Activated CD4-positive, alpha-beta memory T cell treated with anti-CD3 and anti-CD28 coated beads for 36 hours (primary cell): ENCODE results near the gene TADA2B. TPM values are rescaled to one million over a fixed set of nuclear protein-coding genes. Genes with fewer than 3 reads are reported as not detected.

Experiments used
- CTCF ChIA-PET: fragments of 350-600 bp; sonication (Branson Sonifier 250); formaldehyde crosslinking; loops from one replicate; lab custom pipeline; 2021; ENCODE audit warnings: antibody characterized with exemption, inconsistent platforms; lab: Charles Lee
- POLR2A ChIA-PET: fragments of 350-600 bp; sonication (Branson Sonifier 250); formaldehyde crosslinking; loops from one replicate; lab custom pipeline; 2021; ENCODE audit warnings: antibody characterized with exemption; lab: Charles Lee
- DNase-seq: peaks from one replicate; pipeline ENCODE4 v3.0.0-alpha.2; 2020
- H3K27ac Mint-ChIP-seq: one replicate; pipeline ENCODE4 v1.8.0; 2021; ENCODE audit warnings: mixed read lengths
- H3K27me3 Mint-ChIP-seq: one replicate; pipeline ENCODE4 v1.8.0; 2021; ENCODE audit warnings: mixed read lengths
- H3K36me3 Mint-ChIP-seq: one replicate; pipeline ENCODE4 v1.8.0; 2021; ENCODE audit warnings: mixed read lengths
- H3K4me1 Mint-ChIP-seq: one replicate; pipeline ENCODE4 v1.8.0; 2021; ENCODE audit warnings: low read depth, mixed read lengths
- H3K4me3 Mint-ChIP-seq: one replicate; pipeline ENCODE4 v1.8.0; 2021; ENCODE audit warnings: mild to moderate bottlenecking, mixed read lengths
- H3K9me3 Mint-ChIP-seq: one replicate; pipeline ENCODE4 v1.8.0; 2021; ENCODE audit warnings: mixed read lengths
- intact Hi-C: fragments of 100-400 bp; cut with micrococcal nuclease; formaldehyde crosslinking; loops from one replicate; pipeline ENCODE4 v1.15.1; 2023
- total RNA-seq, 2 experiments: library from RNA; stranded (reverse); gene quantifications; one replicate each; pipeline ENCODE4 v1.2.3, GENCODE V29; 2021

TADA2B gene
- total RNA-seq, 2 experiments from 2014 or later = 10.8 to 11.5 TPM

DNA sequence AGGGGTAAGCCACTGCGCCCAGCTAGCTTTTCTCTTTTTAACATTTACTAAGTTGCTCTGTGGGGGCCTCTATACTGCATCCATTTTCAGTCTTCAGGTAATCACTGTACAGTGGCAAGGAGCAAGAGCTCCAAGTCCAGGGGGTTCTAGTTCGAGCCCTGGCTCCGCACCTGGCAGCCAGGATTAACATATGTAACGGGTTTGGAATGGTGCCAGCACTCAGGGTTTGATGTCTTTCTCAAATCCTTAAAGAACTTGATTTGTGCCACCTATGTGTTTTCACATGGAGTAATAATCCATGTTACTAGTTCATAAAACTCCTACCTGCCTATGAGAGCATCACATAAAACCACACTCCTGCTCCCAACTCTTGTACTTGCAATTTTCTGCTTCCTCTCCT lies 20.2 kb downstream of the TADA2B start:
- intact Hi-C loops = loop anchor here (10.0 kb wide), 1 partner anchor 911 kb away; no protein-coding TSS in a partner anchor
- Mint-ChIP-seq H3K9me3 (no peaks in the 10 kb centered on the region), H3K36me3 (peaks cover 52% of the 10 kb centered on the region), H3K27ac (no peak overlapping the region), H3K27me3 (no peaks in the 10 kb centered on the region), H3K4me1 (peaks cover 36% of the 10 kb centered on the region), H3K4me3 (no peak overlapping the region)
- POLR2A ChIA-PET = interaction anchor here (1.4 to 1.7 kb wide), 2 partner anchors 18 to 21 kb away, joined by 3 to 7 read pairs; a partner anchor contains a TSS
- CTCF ChIA-PET = interaction anchor here (1.1 to 2.7 kb wide), 3 partner anchors 8 to 39 kb away, joined by 3 to 13 read pairs (median 12); partner anchors contain the start of gene TADA2B
- no peak for DNase-seq

DNA sequence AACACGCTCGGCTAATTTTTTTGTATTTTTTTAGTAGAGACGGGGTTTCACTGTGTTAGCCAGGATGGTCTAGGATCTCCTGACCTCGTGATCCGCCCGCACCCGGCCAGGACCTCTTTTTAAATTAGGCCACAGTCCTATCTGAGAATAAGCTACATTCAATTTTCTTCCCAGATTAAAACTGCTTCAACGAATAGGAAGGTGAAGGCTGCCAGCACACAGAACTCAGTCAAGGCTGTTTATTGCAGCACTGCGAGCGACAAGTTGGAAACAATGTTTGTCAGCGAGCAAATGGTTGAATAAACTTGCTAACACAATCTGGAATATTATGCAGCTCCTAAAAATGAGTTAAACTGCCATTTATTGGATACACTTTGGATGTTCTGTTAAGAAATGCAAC lies 22.8 kb downstream of the TADA2B start:
- no peak for DNase-seq
- Mint-ChIP-seq H3K4me3 (peak overlapping the region; percentile 95), H3K27me3 (peaks cover 2% of the 10 kb centered on the region), H3K9me3 (no peaks in the 10 kb centered on the region), H3K36me3 (peaks cover 44% of the 10 kb centered on the region), H3K27ac (peak overlapping the region; percentile 72), H3K4me1 (peaks cover 47% of the 10 kb centered on the region)
- POLR2A ChIA-PET = interaction anchor here (0.6 to 7.5 kb wide), 5 partner anchors 10 to 157 kb away, joined by 3 to 106 read pairs (median 11); partner anchors contain the start of gene TADA2B
- CTCF ChIA-PET = interaction anchor here (1.3 to 7.4 kb wide), 2 partner anchors 22 to 347 kb away, joined by 3 to 176 read pairs; partner anchors contain the start of gene TADA2B
- intact Hi-C loops = loop anchor here (10.0 kb wide), 1 partner anchor 909 kb away; no protein-coding TSS in a partner anchor

DNA sequence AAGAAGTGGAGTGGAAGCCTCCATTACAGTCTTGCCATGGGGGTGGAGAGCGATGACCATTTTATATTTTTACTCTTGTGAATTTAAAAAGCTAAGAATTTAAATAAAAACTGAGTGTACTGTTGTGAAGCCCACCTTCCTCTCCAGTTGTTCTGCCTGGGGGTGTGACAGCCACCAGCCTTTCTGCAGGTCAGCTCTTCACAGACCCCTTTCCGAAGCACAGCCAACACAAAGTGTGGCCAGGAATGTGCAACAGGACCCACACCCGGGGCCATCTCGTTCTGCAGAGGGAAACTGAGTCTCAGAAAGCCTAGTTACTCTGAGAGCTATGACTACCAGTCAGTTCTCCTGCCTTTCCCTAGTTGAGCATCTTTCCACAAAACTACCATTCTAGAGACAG lies 23.3 kb downstream of the TADA2B start:
- POLR2A ChIA-PET = interaction anchor here (1.2 to 7.5 kb wide), 7 partner anchors 11 to 426 kb away, joined by 3 to 106 read pairs (median 11); partner anchors contain the start of genes MRFAP1 and TADA2B
- Mint-ChIP-seq H3K4me1 (peaks cover 47% of the 10 kb centered on the region), H3K4me3 (peak overlapping the region; percentile 95), H3K36me3 (peaks cover 39% of the 10 kb centered on the region), H3K27me3 (peaks cover 2% of the 10 kb centered on the region), H3K9me3 (no peaks in the 10 kb centered on the region), H3K27ac (peak overlapping the region; percentile 72)
- DNase-seq = no peak
- CTCF ChIA-PET = interaction anchor here (1.3 to 7.4 kb wide), 3 partner anchors 12 to 348 kb away, joined by 3 to 176 read pairs (median 11); partner anchors contain the start of gene TADA2B
- intact Hi-C loops = loop anchor here (10.0 kb wide), 1 partner anchor 908 kb away; no protein-coding TSS in a partner anchor

DNA sequence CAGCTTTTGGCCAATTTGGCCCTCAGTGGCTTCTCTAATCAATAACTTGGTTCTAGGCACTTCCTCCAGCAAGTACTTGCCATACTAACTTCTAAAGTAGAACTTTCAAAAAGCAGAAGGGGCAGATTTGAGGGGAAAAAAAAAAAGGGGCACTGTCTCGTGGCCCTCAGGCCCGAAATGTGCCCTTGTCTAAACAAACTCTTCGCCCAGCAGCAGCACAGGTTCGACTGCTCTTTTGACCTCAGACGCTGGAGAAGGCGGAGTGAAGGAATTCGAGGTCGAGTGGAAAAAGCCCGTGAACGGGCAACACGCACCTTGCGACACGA lies 23.9 kb downstream of the TADA2B start:
- Mint-ChIP-seq H3K27ac (peak overlapping the region; percentile 72), H3K4me1 (peaks cover 47% of the 10 kb centered on the region), H3K9me3 (no peaks in the 10 kb centered on the region), H3K27me3 (peaks cover 2% of the 10 kb centered on the region), H3K36me3 (peaks cover 33% of the 10 kb centered on the region), H3K4me3 (peak overlapping the region; percentile 95)
- CTCF ChIA-PET = interaction anchor here (0.7 to 7.4 kb wide), 8 partner anchors 12 to 348 kb away, joined by 3 to 176 read pairs (median 16); partner anchors contain the start of genes BLOC1S4 and TADA2B
- intact Hi-C loops = loop anchor here (10.0 kb wide), 1 partner anchor 908 kb away; no protein-coding TSS in a partner anchor
- POLR2A ChIA-PET = interaction anchor here (0.7 to 7.5 kb wide), 16 partner anchors 8 to 427 kb away, joined by 3 to 106 read pairs (median 7); partner anchors contain the start of genes MRFAP1 and TADA2B
- no peak for DNase-seq

DNA sequence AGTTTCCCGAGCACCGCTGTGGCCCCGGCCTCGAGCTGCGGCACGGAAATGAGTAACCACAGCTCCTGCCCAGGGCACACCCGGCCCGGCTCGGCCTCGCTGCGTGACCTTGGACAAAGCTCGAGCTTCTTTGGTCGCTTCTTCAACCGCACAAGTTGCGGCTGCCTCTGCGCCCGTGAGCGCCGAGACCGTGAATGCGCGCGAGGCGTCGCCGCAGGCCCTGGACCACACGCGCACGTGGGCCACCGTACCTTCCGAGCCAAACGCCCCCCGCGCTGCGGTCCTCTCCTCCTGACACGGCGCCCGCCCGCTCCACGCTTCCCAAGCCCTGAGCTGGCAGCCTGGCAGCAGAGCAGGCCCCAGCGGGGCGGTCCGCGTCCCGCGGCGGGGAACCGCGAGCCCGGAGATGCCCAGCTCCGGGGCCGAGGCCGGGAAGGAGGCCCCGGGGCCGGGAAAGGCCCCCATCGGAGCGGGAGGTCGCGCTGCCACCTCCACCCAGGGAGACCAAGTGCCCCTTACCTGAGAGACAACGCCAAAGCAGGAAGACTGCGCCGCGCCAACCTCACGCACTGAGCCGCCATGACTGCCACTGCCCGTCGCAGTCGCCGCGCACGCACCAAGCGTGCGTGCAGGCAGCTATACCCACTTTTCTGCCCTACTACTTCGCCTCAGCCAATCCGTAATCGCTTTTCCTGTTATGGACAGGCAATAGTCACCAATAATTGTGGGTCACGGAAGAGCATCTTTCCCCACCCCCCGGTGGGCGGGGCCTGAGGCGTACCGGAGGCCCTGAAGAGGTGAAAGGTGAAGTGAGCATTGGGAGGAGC lies 24.5 kb downstream of the TADA2B start, which contains the start of gene GRPEL1:
TSS of gene GRPEL1 (minus strand) at position 613 of the 827 bp plus-strand sequence. CDS start at position 581, 32 bp downstream.
- H3K27me3 Mint-ChIP-seq = peaks cover 2% of the 10 kb centered on the region
- ChIA-PET POLR2A (interaction anchor here (0.6 to 7.5 kb wide), 21 partner anchors 8 to 427 kb away, joined by 3 to 106 read pairs (median 7); partner anchors contain the start of genes BLOC1S4, MRFAP1, TADA2B and TBC1D14), CTCF (interaction anchor here (0.6 to 7.4 kb wide), 11 partner anchors 13 to 358 kb away, joined by 3 to 176 read pairs (median 11); partner anchors contain the start of genes BLOC1S4, MRFAP1L1 and TADA2B)
- no peaks in the 10 kb centered on the region for H3K9me3 Mint-ChIP-seq
- peak; percentile 100 for DNase-seq
- H3K27ac Mint-ChIP-seq = peak within 1 kb of the TSS; percentile 87
- peaks cover 47% of the 10 kb centered on the region for H3K4me1 Mint-ChIP-seq
- intact Hi-C loops = loop anchor here (1.0 to 10.0 kb wide), 9 partner anchors 24 to 907 kb away; partner anchors contain the start of genes BLOC1S4, MRFAP1, TADA2B and TBC1D14
- H3K4me3 Mint-ChIP-seq = peak within 1 kb of the TSS; percentile 95
- peaks cover 30% of the 10 kb centered on the region for H3K36me3 Mint-ChIP-seq

DNA sequence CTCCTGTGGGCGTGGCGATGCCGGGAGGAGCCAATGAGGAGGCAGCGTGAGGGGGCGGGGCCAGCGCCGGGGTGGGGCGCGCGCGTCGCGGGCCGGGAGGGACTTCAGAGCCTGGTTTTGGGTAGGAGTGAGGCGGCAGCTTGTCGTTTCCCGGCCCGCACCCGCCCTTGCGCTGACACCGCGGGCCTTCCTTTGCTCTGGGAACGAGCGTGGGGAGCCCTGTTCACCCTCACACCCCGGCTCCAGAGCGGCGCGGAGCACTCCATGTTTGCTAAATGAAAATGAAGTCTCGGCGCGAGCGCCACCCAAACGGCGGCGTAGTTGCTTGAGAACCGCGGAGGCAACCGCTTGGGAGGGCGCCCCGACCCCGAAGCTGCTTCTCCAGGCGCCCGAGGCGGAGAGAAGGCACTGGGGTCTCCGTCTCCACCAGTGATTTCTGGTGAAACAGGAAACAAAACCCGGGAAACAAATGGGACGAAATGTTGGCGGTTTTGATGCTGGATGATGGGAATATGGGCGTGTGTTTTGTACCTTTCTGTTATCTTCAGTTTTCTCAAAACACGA lies 25.2 kb downstream of the TADA2B start:
- DNase-seq = no peak
- peaks cover 2% of the 10 kb centered on the region for H3K27me3 Mint-ChIP-seq
- ChIA-PET POLR2A (interaction anchor here (0.6 to 7.5 kb wide), 16 partner anchors 9 to 428 kb away, joined by 3 to 106 read pairs (median 8); partner anchors contain the start of genes BLOC1S4, MRFAP1, TADA2B and TBC1D14), CTCF (interaction anchor here (0.6 to 7.4 kb wide), 12 partner anchors 13 to 359 kb away, joined by 3 to 176 read pairs (median 9); partner anchors contain the start of genes BLOC1S4, MRFAP1L1 and TADA2B)
- H3K4me1 Mint-ChIP-seq = peaks cover 47% of the 10 kb centered on the region
- H3K27ac Mint-ChIP-seq = peak overlapping the region; percentile 87
- peaks cover 23% of the 10 kb centered on the region for H3K36me3 Mint-ChIP-seq
- no peaks in the 10 kb centered on the region for H3K9me3 Mint-ChIP-seq
- intact Hi-C loops = loop anchor here (1.0 to 10.0 kb wide), 9 partner anchors 25 to 906 kb away; partner anchors contain the start of genes BLOC1S4, MRFAP1, TADA2B and TBC1D14
- H3K4me3 Mint-ChIP-seq = peak overlapping the region; percentile 95

DNA sequence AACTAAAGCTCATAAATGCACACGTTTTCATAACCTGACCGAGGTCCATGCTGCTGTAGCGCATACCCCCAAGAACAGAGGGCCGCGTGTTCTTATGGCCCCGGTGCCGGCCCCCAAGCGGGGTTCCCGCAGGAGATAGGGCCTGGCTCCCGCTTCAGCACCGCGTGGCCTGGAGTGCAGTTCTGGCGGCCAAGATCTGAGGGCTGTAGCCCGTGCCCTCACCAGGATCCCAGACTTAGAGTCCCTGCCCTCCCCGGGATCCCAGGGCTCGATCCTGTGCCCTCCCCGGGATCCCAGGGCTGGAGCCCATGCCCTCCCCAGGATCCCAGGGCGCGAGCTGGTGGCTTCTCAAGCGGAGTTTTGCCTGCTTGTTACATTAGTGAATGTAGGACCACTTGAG lies 25.7 kb downstream of the TADA2B start:
- ChIA-PET POLR2A (interaction anchor here (1.6 to 7.5 kb wide), 7 partner anchors 13 to 395 kb away, joined by 7 to 106 read pairs (median 10); partner anchors contain the start of genes BLOC1S4, TADA2B and TBC1D14), CTCF (interaction anchor here (0.7 to 7.4 kb wide), 15 partner anchors 13 to 394 kb away, joined by 3 to 176 read pairs (median 7); partner anchors contain the start of genes BLOC1S4 and TADA2B)
- peaks cover 2% of the 10 kb centered on the region for H3K27me3 Mint-ChIP-seq
- H3K9me3 Mint-ChIP-seq = no peaks in the 10 kb centered on the region
- intact Hi-C loops = loop anchor here (1.0 to 10.0 kb wide), 9 partner anchors 26 to 906 kb away; partner anchors contain the start of genes BLOC1S4, MRFAP1, TADA2B and TBC1D14
- H3K27ac Mint-ChIP-seq = peak overlapping the region; percentile 87
- peaks cover 44% of the 10 kb centered on the region for H3K4me1 Mint-ChIP-seq
- no peak for DNase-seq
- H3K4me3 Mint-ChIP-seq = peak overlapping the region; percentile 95
- H3K36me3 Mint-ChIP-seq = peaks cover 18% of the 10 kb centered on the region

DNA sequence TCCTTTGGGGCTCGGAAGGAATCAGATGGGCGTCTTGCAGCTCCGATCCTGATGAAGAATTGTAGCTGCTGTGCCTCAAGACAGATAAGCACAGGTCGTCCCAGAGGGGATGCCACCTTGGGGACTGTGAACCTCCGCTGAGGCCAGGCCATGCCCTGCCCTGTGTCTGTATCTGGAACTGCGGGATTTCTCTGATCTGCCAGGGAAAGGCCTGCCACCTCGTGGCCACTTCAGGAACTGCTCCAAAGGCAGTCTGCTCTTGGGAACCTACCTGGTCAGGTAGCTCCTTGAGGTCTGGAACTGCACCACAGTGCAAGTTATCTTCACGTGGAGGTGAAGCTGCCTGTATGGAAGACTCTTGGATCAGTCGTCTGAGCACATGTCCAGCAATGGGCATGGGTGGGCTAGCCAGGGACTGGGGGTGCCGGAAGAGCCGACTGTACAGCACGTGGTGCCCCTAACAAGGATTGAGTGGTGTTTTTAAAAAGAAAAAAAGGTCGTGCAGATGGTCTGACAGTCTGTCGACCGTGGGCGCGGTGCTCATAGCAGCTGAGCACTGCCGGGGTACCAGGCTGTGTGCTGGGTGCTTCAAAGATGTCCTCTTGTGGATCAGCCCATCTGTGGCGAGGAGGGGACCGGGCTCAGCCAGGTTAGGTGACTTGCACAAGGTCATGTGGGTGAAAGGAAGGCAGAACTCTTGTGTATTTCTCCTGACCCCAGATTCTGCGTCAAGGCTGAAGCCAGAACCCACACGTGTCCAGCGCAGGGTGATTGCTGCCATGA lies 27.7 kb downstream of the TADA2B start:
- DNase-seq = peak; percentile 91
- CTCF ChIA-PET = interaction anchor here (0.6 to 7.4 kb wide), 34 partner anchors 9 to 1156 kb away, joined by 3 to 176 read pairs (median 4); partner anchors contain the start of genes BLOC1S4, MRFAP1L1 and TADA2B
- no peaks in the 10 kb centered on the region for H3K9me3 Mint-ChIP-seq
- POLR2A ChIA-PET = interaction anchor here (0.6 to 7.5 kb wide), 4 partner anchors 9 to 178 kb away, joined by 3 to 106 read pairs (median 4); partner anchors contain the start of genes TADA2B and TBC1D14
- peaks cover 27% of the 10 kb centered on the region for H3K4me1 Mint-ChIP-seq
- H3K27ac Mint-ChIP-seq = no peak overlapping the region
- intact Hi-C loops = loop anchor here (1.0 kb wide), 2 partner anchors 97 to 351 kb away; no protein-coding TSS in a partner anchor
- peaks cover 2% of the 10 kb centered on the region for H3K27me3 Mint-ChIP-seq
- peaks cover 10% of the 10 kb centered on the region for H3K36me3 Mint-ChIP-seq
- peak overlapping the region; percentile 28 for H3K4me3 Mint-ChIP-seq

DNA sequence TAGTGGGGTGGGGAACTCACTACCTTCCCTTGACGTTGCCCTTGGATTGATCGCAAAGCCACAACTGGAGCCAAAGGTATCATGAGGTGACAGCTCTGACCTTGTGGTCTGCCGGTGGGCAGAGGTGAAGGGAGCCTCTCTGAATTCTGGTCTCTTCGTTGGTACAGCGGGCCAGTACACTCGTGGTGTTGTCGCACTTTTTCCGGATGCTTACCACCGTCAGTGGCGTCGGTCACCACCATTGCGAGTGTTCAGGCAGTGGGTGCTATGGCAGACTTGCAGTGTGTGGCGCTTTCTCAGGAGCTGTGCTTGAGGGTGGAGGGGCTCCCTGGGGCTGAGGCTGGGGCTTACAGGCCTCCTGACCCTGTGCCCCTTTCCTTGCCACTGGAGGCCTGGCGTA lies 29.9 kb downstream of the TADA2B start:
- DNase-seq = no peak
- H3K36me3 Mint-ChIP-seq = no peaks in the 10 kb centered on the region
- intact Hi-C loops = loop anchor here (1.0 kb wide), 1 partner anchor 29 kb away; no protein-coding TSS in a partner anchor
- ChIA-PET POLR2A (interaction anchor here (0.6 kb wide), 1 partner anchor 414 kb away, joined by 5 read pairs; no protein-coding TSS in a partner anchor), CTCF (interaction anchor here (0.9 to 7.3 kb wide), 4 partner anchors 30 to 354 kb away, joined by 3 to 71 read pairs (median 5); partner anchors contain the start of genes BLOC1S4 and TADA2B)
- H3K4me3 Mint-ChIP-seq = no peak overlapping the region
- H3K4me1 Mint-ChIP-seq = peaks cover 14% of the 10 kb centered on the region
- no peak overlapping the region for H3K27ac Mint-ChIP-seq
- peaks cover 2% of the 10 kb centered on the region for H3K27me3 Mint-ChIP-seq
- H3K9me3 Mint-ChIP-seq = no peaks in the 10 kb centered on the region
